ENCODE measurements around the gene CD209.

DNA sequence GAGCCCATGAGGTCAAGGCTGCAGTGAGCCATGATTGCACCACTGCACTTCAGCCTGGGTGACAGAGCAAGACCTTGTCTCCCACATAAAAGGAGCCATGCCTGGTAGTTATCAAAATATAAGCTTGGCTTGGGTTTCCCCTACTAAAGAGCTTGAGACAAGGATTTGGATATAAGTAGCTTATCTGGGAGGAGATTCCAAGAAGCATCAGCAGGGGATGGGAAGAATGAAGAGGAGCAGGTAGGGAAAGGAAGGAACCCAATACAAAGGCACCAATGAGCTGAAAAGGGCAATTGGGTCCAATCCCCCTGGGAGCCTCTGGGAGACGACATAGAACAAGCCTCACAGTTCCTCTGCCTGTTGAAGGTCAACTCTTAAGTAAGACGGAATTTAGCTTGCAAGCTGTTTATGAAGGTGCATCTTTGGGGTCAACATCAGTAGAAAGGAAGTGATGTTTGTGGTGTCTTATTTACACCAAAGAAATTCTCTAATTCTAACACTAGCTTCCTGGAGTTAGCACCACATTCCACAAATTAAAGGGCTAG lies 8.1 kb downstream of the CD209 start:
- no peak for TF ChIP-seq CTCF (IDR thresholded peaks at IDR 0.05)
- no peak for TF ChIP-seq POLR2A (IDR thresholded peaks at IDR 0.05)
